Kidney (tissue), 14 donors: ENCODE data around the gene SEZ6L2. TPM values are rescaled to one million over a fixed set of nuclear protein-coding genes. Genes with fewer than 3 reads are reported as not detected.

ENCODE experiments used
- DNase-seq, 5 donors: peaks; one replicate each; pipeline ENCODE4 v3.0.0-alpha.2; 2013 to 2020
- FAIRE-seq: peaks from 2 replicates; lab custom pipeline; 2012; peaks lifted over from hg19 to GRCh38; lab: Jason Lieb, UNC
- H3K27ac ChIP-seq, 2 donors: one replicate each; pipeline ENCODE4 v1.7.0; 2013; ENCODE audit warnings: low read depth in 2 of 2, low read length in 2 of 2, inconsistent platforms in 1 of 2
- H3K27me3 ChIP-seq: one replicate; pipeline ENCODE4 v1.7.1; 2013; ENCODE audit warnings: low read length, inconsistent platforms; ENCODE audit not compliant: control insufficient read depth, insufficient read depth
- H3K36me3 ChIP-seq, 3 donors: one replicate each; pipeline versions ENCODE4 v1.7.0 to v1.7.1; 2013; ENCODE audit warnings: low read length in 3 of 3, control low read depth in 1 of 3, inconsistent platforms in 1 of 3; ENCODE audit not compliant: insufficient read depth in 3 of 3, control insufficient read depth in 2 of 3
- H3K4me1 ChIP-seq, 3 donors: one replicate each; pipeline versions ENCODE4 v1.7.0 to v1.7.1; 2013; ENCODE audit warnings: low read length in 3 of 3, inconsistent platforms in 1 of 3, low read depth in 1 of 3; ENCODE audit not compliant: control insufficient read depth in 2 of 3, insufficient read depth in 2 of 3
- H3K4me3 ChIP-seq, 3 donors: one replicate each; pipeline versions ENCODE4 v1.7.0 to v1.8.1; 2013; ENCODE audit warnings: low read length in 3 of 3, control low read depth in 1 of 3, inconsistent platforms in 1 of 3
- H3K9ac ChIP-seq, 3 donors: one replicate each; pipeline versions ENCODE4 v1.7.0 to v1.7.1; 2013; ENCODE audit warnings: low read length in 3 of 3, control low read depth in 1 of 3, inconsistent platforms in 1 of 3
- H3K9me3 ChIP-seq, 3 donors: one replicate each; pipeline versions ENCODE4 v1.7.0 to v1.7.1; 2013; ENCODE audit warnings: low read length in 3 of 3, control low read depth in 1 of 3, inconsistent platforms in 1 of 3; ENCODE audit not compliant: control insufficient read depth in 2 of 3, insufficient read depth in 1 of 3
- CTCF ChIP-seq: IDR thresholded peaks from 3 replicates; pipeline ENCODE4 v1.5.1; 2012; ENCODE audit warnings: mild to moderate bottlenecking, moderate library complexity, borderline replicate concordance; ENCODE audit not compliant: insufficient read depth; ENCODE audit errors: extremely low read depth
- intact Hi-C: fragments of 100-400 bp; cut with DNase I; formaldehyde crosslinking; loops from one replicate; pipeline ENCODE4 v1.11.1; 2022
- polyA plus RNA-seq: library from polyadenylated mRNA; stranded (reverse); fragments of 350-450 nt; fragmentation: Illumina TruSeq; extraction: RNeasy Lipid Tissue Mini Kit (QIAGEN cat#74804); gene quantifications from one replicate; pipeline ENCODE4 v1.2.3, GENCODE V29; 2014; ENCODE audit warnings: low read depth, low replicate concordance; ENCODE audit not compliant: insufficient read depth
- total RNA-seq: library from RNA; stranded (reverse); fragmentation: NEBNext Ultra II Directional; extraction: Animal tissue kit (Norgen Biotek cat#: 25700); gene quantifications from one replicate; pipeline ENCODE4 v1.2.1, GENCODE V29; 2021
- donor health status: control.
- donor health status: control.
- donor health status: control.
- donor health status: control.
- donor health status: control.
- donor health status: DM: yes; HTN: yes; CAD: no.
- donor health status: Normal renal cell carcinoma (clear cell type).

Gene SEZ6L2
- total and polyA plus RNA-seq, 2 donors from 2014 or later, result 9.1 to 32.4 TPM

- Histone ChIP-seq H3K36me3 (no peaks in the 10 kb centered on the region), H3K9me3 (no peaks in the 10 kb centered on the region), H3K27ac (no peak overlapping the region), H3K4me3 (no peak overlapping the region), H3K4me1 (no peaks in the 10 kb centered on the region), H3K27me3 (no peaks in the 10 kb centered on the region), H3K9ac (no peak overlapping the region)
- intact Hi-C loops, result no loop called here
- no peak for TF ChIP-seq CTCF
- no peak for DNase-seq
- no peak for FAIRE-seq
Measured at GRCh38 chr16:29894352-29894751, 5.0 kb downstream of the SEZ6L2 start.

GRCh38 chr16:29893553-29893952 is 5.8 kb downstream of the SEZ6L2 start:
- intact Hi-C loops, result no loop called here
- H3K9ac ChIP-seq, result no peak overlapping the region
- TF ChIP-seq CTCF, result no peak
- H3K4me3 ChIP-seq, result no peak overlapping the region
- H3K27me3 ChIP-seq, result no peaks in the 10 kb centered on the region
- no peaks in the 10 kb centered on the region for H3K9me3 ChIP-seq
- H3K27ac ChIP-seq, result no peak overlapping the region
- FAIRE-seq (no peak), DNase-seq (no peak)
- no peaks in the 10 kb centered on the region for H3K36me3 ChIP-seq
- H3K4me1 ChIP-seq, result no peaks in the 10 kb centered on the region

- intact Hi-C loops, result no loop called here
- Histone ChIP-seq H3K4me1 (no peaks in the 10 kb centered on the region), H3K9ac (no peak overlapping the region), H3K27me3 (no peaks in the 10 kb centered on the region), H3K36me3 (no peaks in the 10 kb centered on the region), H3K9me3 (no peaks in the 10 kb centered on the region), H3K27ac (no peak overlapping the region), H3K4me3 (no peak overlapping the region)
- FAIRE-seq (no peak), DNase-seq (no peak)
- TF ChIP-seq CTCF, result no peak
Measured at GRCh38 chr16:29892458-29892813, 6.9 kb downstream of the SEZ6L2 start.
